Kidney (tissue), 14 donors: Measurements from ENCODE around the gene STKLD1. TPM values are rescaled to one million over a fixed set of nuclear protein-coding genes. Genes with fewer than 3 reads are reported as not detected.

Experiments used
- DNase-seq, 5 donors: peaks; one replicate each; pipeline ENCODE4 v3.0.0-alpha.2; 2013 to 2020
- FAIRE-seq: peaks from 2 replicates; lab custom pipeline; 2012; peaks lifted over from hg19 to GRCh38; lab: Jason Lieb, UNC
- H3K27ac ChIP-seq, 2 donors: one replicate each; pipeline ENCODE4 v1.7.0; 2013; ENCODE audit warnings: low read depth in 2 of 2, low read length in 2 of 2, inconsistent platforms in 1 of 2
- H3K27me3 ChIP-seq: one replicate; pipeline ENCODE4 v1.7.1; 2013; ENCODE audit warnings: low read length, inconsistent platforms; ENCODE audit not compliant: control insufficient read depth, insufficient read depth
- H3K36me3 ChIP-seq, 3 donors: one replicate each; pipeline versions ENCODE4 v1.7.0 to v1.7.1; 2013; ENCODE audit warnings: low read length in 3 of 3, control low read depth in 1 of 3, inconsistent platforms in 1 of 3; ENCODE audit not compliant: insufficient read depth in 3 of 3, control insufficient read depth in 2 of 3
- H3K4me1 ChIP-seq, 3 donors: one replicate each; pipeline versions ENCODE4 v1.7.0 to v1.7.1; 2013; ENCODE audit warnings: low read length in 3 of 3, inconsistent platforms in 1 of 3, low read depth in 1 of 3; ENCODE audit not compliant: control insufficient read depth in 2 of 3, insufficient read depth in 2 of 3
- H3K4me3 ChIP-seq, 3 donors: one replicate each; pipeline versions ENCODE4 v1.7.0 to v1.8.1; 2013; ENCODE audit warnings: low read length in 3 of 3, control low read depth in 1 of 3, inconsistent platforms in 1 of 3
- H3K9ac ChIP-seq, 3 donors: one replicate each; pipeline versions ENCODE4 v1.7.0 to v1.7.1; 2013; ENCODE audit warnings: low read length in 3 of 3, control low read depth in 1 of 3, inconsistent platforms in 1 of 3
- H3K9me3 ChIP-seq, 3 donors: one replicate each; pipeline versions ENCODE4 v1.7.0 to v1.7.1; 2013; ENCODE audit warnings: low read length in 3 of 3, control low read depth in 1 of 3, inconsistent platforms in 1 of 3; ENCODE audit not compliant: control insufficient read depth in 2 of 3, insufficient read depth in 1 of 3
- CTCF ChIP-seq: IDR thresholded peaks from 3 replicates; pipeline ENCODE4 v1.5.1; 2012; ENCODE audit warnings: mild to moderate bottlenecking, moderate library complexity, borderline replicate concordance; ENCODE audit not compliant: insufficient read depth; ENCODE audit errors: extremely low read depth
- intact Hi-C: fragments of 100-400 bp; cut with DNase I; formaldehyde crosslinking; loops from one replicate; pipeline ENCODE4 v1.11.1; 2022
- polyA plus RNA-seq: library from polyadenylated mRNA; stranded (reverse); fragments of 350-450 nt; fragmentation: Illumina TruSeq; extraction: RNeasy Lipid Tissue Mini Kit (QIAGEN cat#74804); gene quantifications from one replicate; pipeline ENCODE4 v1.2.3, GENCODE V29; 2014; ENCODE audit warnings: low read depth, low replicate concordance; ENCODE audit not compliant: insufficient read depth
- total RNA-seq: library from RNA; stranded (reverse); fragmentation: NEBNext Ultra II Directional; extraction: Animal tissue kit (Norgen Biotek cat#: 25700); gene quantifications from one replicate; pipeline ENCODE4 v1.2.1, GENCODE V29; 2021
- donor health status: control.
- donor health status: control.
- donor health status: control.
- donor health status: control.
- donor health status: control.
- donor health status: DM: yes; HTN: yes; CAD: no.
- donor health status: Normal renal cell carcinoma (clear cell type).

STKLD1 gene
- total and polyA plus RNA-seq, 2 donors from 2014 or later = 1.9 to 4.0 TPM

GRCh38 chr9:133360400-133361393, 15.5 kb upstream of the STKLD1 start:
- FAIRE-seq (no peak), DNase-seq (no peak)
- intact Hi-C loops = no loop called here
- Histone ChIP-seq H3K4me3 (no peak overlapping the region), H3K27ac (no peak overlapping the region), H3K4me1 (peaks cover 3 to 35% (median 14%) of the 10 kb centered on the region in 3 donors), H3K27me3 (no peaks in the 10 kb centered on the region), H3K9ac (peak overlapping the region in 1 of 3 donors; percentile 13), H3K36me3 (peaks cover 7 to 44% (median 16%) of the 10 kb centered on the region in 3 donors), H3K9me3 (no peaks in the 10 kb centered on the region)
- TF ChIP-seq CTCF = no peak

- FAIRE-seq = no peak
- peaks cover 7 to 52% (median 24%) of the 10 kb centered on the region in 3 donors for H3K36me3 ChIP-seq
- peak overlapping the region; percentile 4 to 55 for H3K27ac ChIP-seq
These were observed 14.6 kb upstream of the STKLD1 start for GRCh38 chr9:133361507-133362092.

GRCh38 chr9:133362359-133363044, 13.7 kb upstream of the STKLD1 start:
- Histone ChIP-seq H3K4me1 (peaks cover 3 to 33% (median 22%) of the 10 kb centered on the region in 3 donors), H3K27me3 (no peaks in the 10 kb centered on the region), H3K4me3 (no peak overlapping the region), H3K36me3 (peaks cover 7 to 59% (median 29%) of the 10 kb centered on the region in 3 donors), H3K27ac (peak overlapping the region; percentile 28 to 55), H3K9me3 (no peaks in the 10 kb centered on the region), H3K9ac (peak overlapping the region in 1 of 3 donors; percentile 44)
- no peak for FAIRE-seq
- intact Hi-C loops = no loop called here
- TF ChIP-seq CTCF = no peak
- peak in 1 of 5 donors; percentile 66 for DNase-seq

More at GRCh38 chr9:133361507-133362092, 14.6 kb upstream of the STKLD1 start:
- H3K4me1 ChIP-seq = peaks cover 3 to 35% (median 21%) of the 10 kb centered on the region in 3 donors
- H3K9ac ChIP-seq = peak overlapping the region in 1 of 3 donors; percentile 44
- no peaks in the 10 kb centered on the region for H3K27me3 ChIP-seq
- H3K4me3 ChIP-seq = no peak overlapping the region
- H3K9me3 ChIP-seq = no peaks in the 10 kb centered on the region
- DNase-seq = no peak
- no peak for TF ChIP-seq CTCF
- intact Hi-C loops = no loop called here
